ENCODE data around the gene AOPEP. TPM values are rescaled to one million over a fixed set of nuclear protein-coding genes. Genes with fewer than 3 reads are reported as not detected.
A peak's percentile ranks its signal among the peaks of the same experiment; 100 is the strongest.

Gene AOPEP
- total RNA-seq, 4 donors from 2014 or later: 305 to 458 (median 419) TPM

GRCh38 chr9:95126739-95127138 is 400.2 kb downstream of the AOPEP start:
- no peak for TF ChIP-seq CTCF (IDR thresholded peaks at IDR 0.05)
- TF ChIP-seq POLR2AphosphoS5 (IDR thresholded peaks at IDR 0.05): no peak
- no peak for TF ChIP-seq POLR2A (IDR thresholded peaks at IDR 0.05; ENCODE audit: low read depth)
- TF ChIP-seq EP300 (IDR thresholded peaks at IDR 0.05): no peak
- Histone ChIP-seq H3K4me3 (no peak overlapping the region), H3K27me3 (no peaks in the 10 kb centered on the region), H3K9me3 (no peaks in the 10 kb centered on the region), H3K27ac (replicated peaks in 1 of 4) (peak overlapping the region; percentile 29 to 61 (median 46)), H3K36me3 (no peaks in the 10 kb centered on the region), H3K4me1 (peaks cover 6 to 41% (median 37%) of the 10 kb centered on the region in 4 donors)
- no peak for DNase-seq (ENCODE audit: extremely low spot score)
- 75% methylated on average over 9 of the region's 9 CpGs for WGBS
- intact Hi-C loops (cut with DNase I): loop anchor here (2.0 kb wide), 1 partner anchor 344 kb away; no protein-coding TSS in a partner anchor

DNA sequence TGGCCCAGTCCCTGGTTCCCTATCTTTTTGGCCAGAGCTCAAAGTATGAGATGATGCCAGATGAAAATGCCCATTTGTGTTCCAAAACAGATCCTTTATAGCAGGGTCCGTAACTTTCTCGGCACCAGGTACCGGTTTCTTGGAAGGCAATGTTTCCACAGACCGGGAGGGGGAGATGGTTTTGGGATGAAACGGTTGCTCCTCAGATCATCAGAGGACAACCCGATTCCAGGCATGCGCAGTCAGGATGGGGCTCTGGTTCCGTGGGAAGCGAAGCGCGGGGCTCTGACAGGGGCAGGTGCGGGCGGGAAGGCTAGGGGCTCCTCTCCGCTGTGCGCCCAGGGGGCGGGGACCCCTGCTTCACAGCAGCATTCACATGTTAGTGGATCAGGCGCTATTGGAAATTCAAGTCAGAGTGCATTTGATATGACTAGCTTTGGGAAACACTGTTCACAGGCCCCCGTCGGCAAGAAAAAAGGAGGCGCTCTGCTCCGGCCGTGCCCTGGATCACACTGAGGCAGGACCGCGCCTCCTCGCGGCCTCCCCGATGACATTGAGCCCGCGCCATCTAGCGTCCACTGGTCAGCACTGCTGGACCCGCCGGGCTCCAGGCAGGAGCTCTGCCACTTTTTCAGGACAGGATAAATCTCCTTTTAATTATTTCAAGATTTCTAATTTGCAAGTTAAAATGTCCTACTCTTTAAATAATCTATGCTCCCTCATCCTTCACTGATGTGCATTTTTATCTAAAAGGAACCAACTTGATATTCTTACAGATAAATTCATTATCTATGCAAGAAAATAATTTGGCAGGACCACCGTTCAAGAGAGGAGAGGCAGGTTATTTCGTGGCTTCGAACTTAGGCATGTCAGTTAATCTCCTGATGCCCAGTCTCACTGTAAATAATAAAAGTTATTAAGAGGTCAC is 401.0 kb downstream of the AOPEP start:
- WGBS: 11% methylated on average over 27 of the region's 35 CpGs
- TF ChIP-seq CTCF (IDR thresholded peaks at IDR 0.05) (peak; percentile 92 to 98 (median 98)), EP300 (IDR thresholded peaks at IDR 0.05) (no peak), POLR2A (IDR thresholded peaks at IDR 0.05; ENCODE audit: low read depth) (no peak), POLR2AphosphoS5 (IDR thresholded peaks at IDR 0.05) (peak; percentile 50 to 68)

GRCh38 chr9:95128177-95128524 is 401.7 kb downstream of the AOPEP start:
- Histone ChIP-seq H3K27me3 (no peaks in the 10 kb centered on the region), H3K27ac (replicated peaks in 1 of 4) (peak overlapping the region in 1 of 4 donors; percentile 61), H3K4me1 (peaks cover 6 to 46% (median 41%) of the 10 kb centered on the region in 4 donors), H3K4me3 (no peak overlapping the region), H3K36me3 (no peaks in the 10 kb centered on the region), H3K9me3 (no peaks in the 10 kb centered on the region)
- 77% methylated on average over 4 of the region's 4 CpGs for WGBS
- TF ChIP-seq EP300 (IDR thresholded peaks at IDR 0.05): no peak
- no peak for TF ChIP-seq POLR2A (IDR thresholded peaks at IDR 0.05; ENCODE audit: low read depth)
- TF ChIP-seq POLR2AphosphoS5 (IDR thresholded peaks at IDR 0.05): no peak
- no peak for TF ChIP-seq CTCF (IDR thresholded peaks at IDR 0.05)
- no peak for DNase-seq (ENCODE audit: extremely low spot score)
- intact Hi-C loops (cut with DNase I): no loop called here

More for the DNA sequence above, 401.0 kb downstream of the AOPEP start:
- intact Hi-C loops (cut with DNase I): loop anchor here (2.0 kb wide), 1 partner anchor 345 kb away; no protein-coding TSS in a partner anchor
- DNase-seq (ENCODE audit: extremely low spot score): no peak
- Histone ChIP-seq H3K36me3 (no peaks in the 10 kb centered on the region), H3K9me3 (no peaks in the 10 kb centered on the region), H3K4me1 (peaks cover 6 to 46% (median 41%) of the 10 kb centered on the region in 4 donors), H3K27ac (replicated peaks in 1 of 4) (peak overlapping the region; percentile 29 to 61 (median 46)), H3K4me3 (peak overlapping the region; percentile 41 to 55 (median 50)), H3K27me3 (no peaks in the 10 kb centered on the region)

DNA sequence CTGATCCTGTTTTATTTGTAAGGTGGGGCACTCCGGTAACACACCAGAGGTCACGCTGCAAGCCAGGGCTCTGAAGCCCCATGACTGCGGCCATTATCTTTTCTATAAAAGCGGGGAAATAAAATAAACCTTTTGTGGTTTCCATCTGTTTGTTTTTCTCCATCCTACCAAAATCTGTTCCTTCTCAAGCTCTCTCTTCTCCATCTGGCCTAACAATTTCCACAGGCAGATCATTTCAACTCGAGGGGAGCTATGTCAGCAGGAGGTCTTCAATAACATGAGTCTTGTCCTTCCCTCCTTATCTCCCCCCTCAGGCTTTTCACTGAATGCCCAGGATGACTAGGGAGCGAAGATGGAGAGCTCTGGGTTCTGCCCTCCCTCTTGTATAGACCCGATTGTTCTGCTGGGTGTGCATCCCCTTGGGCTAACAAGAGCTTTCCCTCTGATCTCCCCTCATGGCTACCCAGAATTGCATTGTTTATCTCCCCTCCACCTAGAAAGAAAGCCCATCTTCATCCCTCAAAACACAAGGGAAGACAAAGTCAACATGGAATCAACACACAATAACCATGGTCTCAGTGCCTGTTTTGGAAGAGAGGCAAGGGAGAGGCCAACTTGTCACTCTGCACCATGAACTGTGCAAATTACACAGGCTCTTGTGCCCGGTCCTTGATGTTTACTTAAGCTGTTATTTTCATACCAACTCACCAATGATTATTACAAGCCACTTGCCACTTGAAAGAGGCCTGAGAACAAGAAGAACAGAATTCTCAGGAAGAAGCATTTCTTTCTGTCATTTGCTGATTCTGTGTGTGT is 403.2 kb downstream of the AOPEP start:
- intact Hi-C loops (cut with DNase I): loop anchor here (2.0 to 10.0 kb wide), 2 partner anchors 135 to 449 kb away; no protein-coding TSS in a partner anchor
- TF ChIP-seq POLR2AphosphoS5 (IDR thresholded peaks at IDR 0.05) (no peak), POLR2A (IDR thresholded peaks at IDR 0.05; ENCODE audit: low read depth) (no peak), CTCF (IDR thresholded peaks at IDR 0.05) (no peak)
- Histone ChIP-seq H3K4me1 (peaks cover 6 to 46% (median 41%) of the 10 kb centered on the region in 4 donors), H3K4me3 (no peak overlapping the region), H3K27me3 (no peaks in the 10 kb centered on the region), H3K36me3 (peaks cover 0 to 5% (median 0%) of the 10 kb centered on the region in 4 donors), H3K9me3 (no peaks in the 10 kb centered on the region), H3K27ac (replicated peaks in 1 of 4) (no peak overlapping the region)
- WGBS: 88% methylated on average over 8 of the region's 8 CpGs
- no peak for DNase-seq (ENCODE audit: extremely low spot score)

All from esophagus muscularis mucosa (tissue), 4 donors.